ENCODE data around the gene TMEM223. TPM values are rescaled to one million over a fixed set of nuclear protein-coding genes. Genes with fewer than 3 reads are reported as not detected.
A peak's percentile ranks its signal among the peaks of the same experiment; 100 is the strongest.

The TMEM223 gene
- polyA plus RNA-seq, 1 donor from 2014 or later: 16.5 TPM

DNA sequence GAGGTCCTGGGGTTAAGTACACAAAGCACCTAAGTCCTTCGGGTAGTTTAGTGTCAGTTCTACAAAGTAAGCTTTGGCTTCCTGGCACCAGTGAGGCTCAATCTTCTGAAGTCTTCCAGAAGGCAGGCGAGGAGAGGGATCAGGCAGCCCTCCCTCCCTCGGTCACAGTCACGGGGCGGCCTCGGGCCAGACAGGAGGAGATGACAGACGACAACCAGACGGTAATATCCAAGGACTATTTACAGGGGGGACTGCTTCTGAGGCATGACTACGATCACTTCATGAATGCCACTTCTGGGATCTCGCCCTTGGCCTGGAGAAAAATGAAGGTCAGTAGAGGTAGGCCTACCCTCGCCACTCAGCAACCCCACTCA, 383 bp upstream of the TMEM223 start:
- no peaks in the 10 kb centered on the region for H3K27me3 ChIP-seq (ENCODE audit: insufficient read depth, low read depth, low read length)
- peak overlapping the region; percentile 59 for H3K4me2 ChIP-seq (ENCODE audit: low read length)
- H3K9me2 ChIP-seq (ENCODE audit: insufficient read depth, low read length): no peaks in the 10 kb centered on the region
- TF ChIP-seq POLR2AphosphoS5 (IDR thresholded peaks at IDR 0.05): no peak
- no peak for TF ChIP-seq EP300 (conservative IDR thresholded peaks at IDR 0.05; ENCODE audit: poor library complexity, severe bottlenecking)
- TF ChIP-seq, protein P1, sequence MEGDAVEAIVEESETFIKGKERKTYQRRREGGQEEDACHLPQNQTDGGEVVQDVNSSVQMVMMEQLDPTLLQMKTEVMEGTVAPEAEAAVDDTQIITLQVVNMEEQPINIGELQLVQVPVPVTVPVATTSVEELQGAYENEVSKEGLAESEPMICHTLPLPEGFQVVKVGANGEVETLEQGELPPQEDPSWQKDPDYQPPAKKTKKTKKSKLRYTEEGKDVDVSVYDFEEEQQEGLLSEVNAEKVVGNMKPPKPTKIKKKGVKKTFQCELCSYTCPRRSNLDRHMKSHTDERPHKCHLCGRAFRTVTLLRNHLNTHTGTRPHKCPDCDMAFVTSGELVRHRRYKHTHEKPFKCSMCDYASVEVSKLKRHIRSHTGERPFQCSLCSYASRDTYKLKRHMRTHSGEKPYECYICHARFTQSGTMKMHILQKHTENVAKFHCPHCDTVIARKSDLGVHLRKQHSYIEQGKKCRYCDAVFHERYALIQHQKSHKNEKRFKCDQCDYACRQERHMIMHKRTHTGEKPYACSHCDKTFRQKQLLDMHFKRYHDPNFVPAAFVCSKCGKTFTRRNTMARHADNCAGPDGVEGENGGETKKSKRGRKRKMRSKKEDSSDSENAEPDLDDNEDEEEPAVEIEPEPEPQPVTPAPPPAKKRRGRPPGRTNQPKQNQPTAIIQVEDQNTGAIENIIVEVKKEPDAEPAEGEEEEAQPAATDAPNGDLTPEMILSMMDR (IDR thresholded peaks at IDR 0.05; ENCODE audit: poor library complexity, severe bottlenecking): no peak
- TF ChIP-seq, protein P2, sequence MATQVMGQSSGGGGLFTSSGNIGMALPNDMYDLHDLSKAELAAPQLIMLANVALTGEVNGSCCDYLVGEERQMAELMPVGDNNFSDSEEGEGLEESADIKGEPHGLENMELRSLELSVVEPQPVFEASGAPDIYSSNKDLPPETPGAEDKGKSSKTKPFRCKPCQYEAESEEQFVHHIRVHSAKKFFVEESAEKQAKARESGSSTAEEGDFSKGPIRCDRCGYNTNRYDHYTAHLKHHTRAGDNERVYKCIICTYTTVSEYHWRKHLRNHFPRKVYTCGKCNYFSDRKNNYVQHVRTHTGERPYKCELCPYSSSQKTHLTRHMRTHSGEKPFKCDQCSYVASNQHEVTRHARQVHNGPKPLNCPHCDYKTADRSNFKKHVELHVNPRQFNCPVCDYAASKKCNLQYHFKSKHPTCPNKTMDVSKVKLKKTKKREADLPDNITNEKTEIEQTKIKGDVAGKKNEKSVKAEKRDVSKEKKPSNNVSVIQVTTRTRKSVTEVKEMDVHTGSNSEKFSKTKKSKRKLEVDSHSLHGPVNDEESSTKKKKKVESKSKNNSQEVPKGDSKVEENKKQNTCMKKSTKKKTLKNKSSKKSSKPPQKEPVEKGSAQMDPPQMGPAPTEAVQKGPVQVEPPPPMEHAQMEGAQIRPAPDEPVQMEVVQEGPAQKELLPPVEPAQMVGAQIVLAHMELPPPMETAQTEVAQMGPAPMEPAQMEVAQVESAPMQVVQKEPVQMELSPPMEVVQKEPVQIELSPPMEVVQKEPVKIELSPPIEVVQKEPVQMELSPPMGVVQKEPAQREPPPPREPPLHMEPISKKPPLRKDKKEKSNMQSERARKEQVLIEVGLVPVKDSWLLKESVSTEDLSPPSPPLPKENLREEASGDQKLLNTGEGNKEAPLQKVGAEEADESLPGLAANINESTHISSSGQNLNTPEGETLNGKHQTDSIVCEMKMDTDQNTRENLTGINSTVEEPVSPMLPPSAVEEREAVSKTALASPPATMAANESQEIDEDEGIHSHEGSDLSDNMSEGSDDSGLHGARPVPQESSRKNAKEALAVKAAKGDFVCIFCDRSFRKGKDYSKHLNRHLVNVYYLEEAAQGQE (IDR thresholded peaks at IDR 0.05; ENCODE audit: borderline replicate concordance): no peak
- no peak for TF ChIP-seq SMC3 (conservative IDR thresholded peaks at IDR 0.05; ENCODE audit: poor library complexity)
- no peak for TF ChIP-seq MXI1 (conservative IDR thresholded peaks at IDR 0.05; ENCODE audit: poor library complexity, severe bottlenecking)
- TF ChIP-seq RAD21 (conservative IDR thresholded peaks at IDR 0.05): no peak
- TF ChIP-seq TAF1 (IDR thresholded peaks at IDR 0.05; ENCODE audit: low read depth): no peak
- TF ChIP-seq EZH2 (IDR thresholded peaks at IDR 0.05; ENCODE audit: borderline replicate concordance, insufficient read depth, low read length, poor library complexity, severe bottlenecking): no peak
- H3K36me3 ChIP-seq (ENCODE audit: insufficient read depth, low read length): no peaks in the 10 kb centered on the region
- peaks cover 3% of the 10 kb centered on the region for H3F3A ChIP-seq (ENCODE audit: insufficient read depth, low read length, poor library complexity, severe bottlenecking)
- H3K27ac ChIP-seq (ENCODE audit: low read length): no peak overlapping the region
- H4K20me1 ChIP-seq (ENCODE audit: insufficient read depth): no peaks in the 10 kb centered on the region
- peak overlapping the region; percentile 75 for H3K9ac ChIP-seq (ENCODE audit: low read length)
- H2AFZ ChIP-seq (ENCODE audit: low read depth, low read length): no peak overlapping the region
- H3K9me3 ChIP-seq (ENCODE audit: low read length): no peaks in the 10 kb centered on the region
- peaks cover 10% of the 10 kb centered on the region for H3K79me2 ChIP-seq (replicated peaks; ENCODE audit: insufficient read depth, low read length)
- H3K4me3 ChIP-seq (ENCODE audit: low read length): peak overlapping the region; percentile 93

DNA sequence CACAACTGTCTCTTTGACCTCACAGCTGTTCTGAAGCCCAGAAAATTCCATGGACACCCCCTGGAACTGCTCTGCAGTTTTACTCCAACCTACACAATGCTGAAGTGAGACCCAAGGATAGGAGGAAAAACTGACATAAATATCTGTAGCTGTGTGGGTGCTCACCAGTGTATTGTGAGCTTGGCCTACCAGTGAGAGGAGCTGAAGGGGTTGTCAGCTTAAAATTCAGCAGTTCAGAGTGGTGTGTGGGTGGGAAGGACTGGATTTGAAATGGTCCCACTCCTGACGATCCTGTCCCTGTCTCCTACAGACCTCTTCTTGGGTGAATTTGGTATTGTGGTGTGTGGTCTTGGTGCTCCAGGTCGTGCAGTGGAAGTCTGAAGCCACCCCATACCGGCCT, 2.2 kb downstream of the TMEM223 start:
- Histone ChIP-seq H2AFZ (ENCODE audit: low read depth, low read length) (no peak overlapping the region), H4K20me1 (ENCODE audit: insufficient read depth) (no peaks in the 10 kb centered on the region), H3K27me3 (ENCODE audit: insufficient read depth, low read depth, low read length) (no peaks in the 10 kb centered on the region), H3K9me2 (ENCODE audit: insufficient read depth, low read length) (no peaks in the 10 kb centered on the region), H3F3A (ENCODE audit: insufficient read depth, low read length, poor library complexity, severe bottlenecking) (peaks cover 3% of the 10 kb centered on the region), H3K4me3 (ENCODE audit: low read length) (no peak overlapping the region), H3K9me3 (ENCODE audit: low read length) (no peaks in the 10 kb centered on the region), H3K27ac (ENCODE audit: low read length) (no peak overlapping the region), H3K9ac (ENCODE audit: low read length) (no peak overlapping the region), H3K36me3 (ENCODE audit: insufficient read depth, low read length) (no peaks in the 10 kb centered on the region), H3K4me2 (ENCODE audit: low read length) (no peak overlapping the region), H3K79me2 (replicated peaks; ENCODE audit: insufficient read depth, low read length) (peaks cover 10% of the 10 kb centered on the region)
- no peak for TF ChIP-seq POLR2AphosphoS5 (IDR thresholded peaks at IDR 0.05)
- no peak for TF ChIP-seq TAF1 (IDR thresholded peaks at IDR 0.05; ENCODE audit: low read depth)
- TF ChIP-seq, protein P1 (IDR thresholded peaks at IDR 0.05; ENCODE audit: poor library complexity, severe bottlenecking): no peak
- no peak for TF ChIP-seq EP300 (conservative IDR thresholded peaks at IDR 0.05; ENCODE audit: poor library complexity, severe bottlenecking)
- no peak for TF ChIP-seq RAD21 (conservative IDR thresholded peaks at IDR 0.05)
- no peak for TF ChIP-seq SMC3 (conservative IDR thresholded peaks at IDR 0.05; ENCODE audit: poor library complexity)
- TF ChIP-seq, protein P2 (IDR thresholded peaks at IDR 0.05; ENCODE audit: borderline replicate concordance): no peak
- no peak for TF ChIP-seq EZH2 (IDR thresholded peaks at IDR 0.05; ENCODE audit: borderline replicate concordance, insufficient read depth, low read length, poor library complexity, severe bottlenecking)
- TF ChIP-seq MXI1 (conservative IDR thresholded peaks at IDR 0.05; ENCODE audit: poor library complexity, severe bottlenecking): no peak

Measured in neural cell (in vitro differentiated cells).